ENCODE data around the gene DYNLRB1. TPM values are rescaled to one million over a fixed set of nuclear protein-coding genes. Genes with fewer than 3 reads are reported as not detected.

The DYNLRB1 gene
- polyA plus RNA-seq, 3 donors, result 139 to 166 (median 148) TPM

GRCh38 chr20:34575756-34576155 lies 59.5 kb downstream of the DYNLRB1 start:
- Mint-ChIP-seq H3K4me3 (no peak overlapping the region), H3K27me3 (ENCODE audit: low read depth in 3 of 3) (no peaks in the 10 kb centered on the region), H3K9me3 (no peaks in the 10 kb centered on the region), H3K27ac (no peak overlapping the region), H3K36me3 (peaks cover 27 to 29% of the 10 kb centered on the region in 2 donors), H3K4me1 (peaks cover 26% of the 10 kb centered on the region)
- Histone ChIP-seq H3K4me2 (replicated peaks; ENCODE audit: extremely low read depth, low read length, poor library complexity, severe bottlenecking) (no peak overlapping the region), H2AFZ (ENCODE audit: insufficient read depth, low read depth, low read length, poor library complexity, severe bottlenecking) (no peak overlapping the region), H3K36me3 (replicated peaks in 1 of 2; ENCODE audit: control insufficient read depth in 1 of 2, insufficient read depth in 2 of 2, low read length in 2 of 2) (peaks cover 9 to 24% of the 10 kb centered on the region in 2 donors), H3K4me3 (replicated peaks in 1 of 3; ENCODE audit: low read depth in 2 of 3, low read length in 3 of 3) (no peak overlapping the region), H3K27ac (ENCODE audit: low read depth in 1 of 2, low read length in 2 of 2) (no peak overlapping the region), H3K4me1 (ENCODE audit: control insufficient read depth in 1 of 2, insufficient read depth in 2 of 2, low read length in 2 of 2) (peaks cover 18 to 21% of the 10 kb centered on the region in 2 donors), H3K9ac (ENCODE audit: insufficient read depth, low read length, poor library complexity, severe bottlenecking) (no peak overlapping the region), H3K9me3 (replicated peaks in 1 of 2; ENCODE audit: control insufficient read depth in 1 of 2, insufficient read depth in 1 of 2, low read length in 2 of 2) (no peaks in the 10 kb centered on the region), H4K20me1 (ENCODE audit: insufficient read depth, low read length) (no peaks in the 10 kb centered on the region), H3K79me2 (ENCODE audit: insufficient read depth, low read length) (no peaks in the 10 kb centered on the region), H3K27me3 (ENCODE audit: control insufficient read depth in 2 of 2, insufficient read depth in 2 of 2, low read length in 2 of 2) (no peaks in the 10 kb centered on the region)
- 100% methylated on average over 2 of the region's 4 CpGs for WGBS (ENCODE audit: insufficient coverage)
- TF ChIP-seq CTCF (IDR thresholded peaks at IDR 0.05), result no peak
- intact Hi-C loops (cut with micrococcal nuclease), result no loop called here
- no peak for DNase-seq

DNA sequence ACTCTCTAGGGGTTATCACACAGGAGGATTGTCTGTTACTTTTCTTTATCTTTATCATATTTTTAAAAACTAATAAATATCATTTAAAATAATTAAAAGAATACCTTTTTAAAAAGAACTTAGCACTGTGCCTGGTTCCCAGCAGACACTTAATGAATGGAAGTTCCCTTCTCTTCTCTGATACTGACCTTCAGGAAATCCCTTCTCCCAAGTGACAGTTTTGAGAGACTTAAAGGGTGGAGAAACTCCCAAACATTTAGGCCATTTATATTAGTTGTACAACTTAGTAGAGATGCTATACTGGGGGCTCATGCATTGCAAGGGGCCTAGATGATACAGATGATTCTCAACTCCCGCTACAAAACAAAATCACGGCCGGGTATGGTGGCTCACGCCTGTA lies 60.8 kb downstream of the DYNLRB1 start:
- no peak overlapping the region for H3K4me2 ChIP-seq (replicated peaks; ENCODE audit: extremely low read depth, low read length, poor library complexity, severe bottlenecking)

More for the DNA sequence above, 60.8 kb downstream of the DYNLRB1 start:
- Histone ChIP-seq H3K9ac (ENCODE audit: insufficient read depth, low read length, poor library complexity, severe bottlenecking) (no peak overlapping the region), H3K79me2 (ENCODE audit: insufficient read depth, low read length) (no peaks in the 10 kb centered on the region), H3K36me3 (replicated peaks in 1 of 2; ENCODE audit: control insufficient read depth in 1 of 2, insufficient read depth in 2 of 2, low read length in 2 of 2) (peaks cover 6 to 30% of the 10 kb centered on the region in 2 donors), H2AFZ (ENCODE audit: insufficient read depth, low read depth, low read length, poor library complexity, severe bottlenecking) (no peak overlapping the region), H3K4me3 (replicated peaks in 1 of 3; ENCODE audit: low read depth in 2 of 3, low read length in 3 of 3) (no peak overlapping the region), H3K4me1 (ENCODE audit: control insufficient read depth in 1 of 2, insufficient read depth in 2 of 2, low read length in 2 of 2) (peaks cover 10 to 12% of the 10 kb centered on the region in 2 donors), H4K20me1 (ENCODE audit: insufficient read depth, low read length) (no peaks in the 10 kb centered on the region), H3K27me3 (ENCODE audit: control insufficient read depth in 2 of 2, insufficient read depth in 2 of 2, low read length in 2 of 2) (no peaks in the 10 kb centered on the region), H3K9me3 (replicated peaks in 1 of 2; ENCODE audit: control insufficient read depth in 1 of 2, insufficient read depth in 1 of 2, low read length in 2 of 2) (no peaks in the 10 kb centered on the region), H3K27ac (ENCODE audit: low read depth in 1 of 2, low read length in 2 of 2) (no peak overlapping the region)
- no peaks in the 10 kb centered on the region for H3K9me3 Mint-ChIP-seq
- intact Hi-C loops (cut with micrococcal nuclease), result no loop called here
- no peak for DNase-seq
- 100% methylated on average over 4 of the region's 4 CpGs for WGBS (ENCODE audit: insufficient coverage)
- H3K27ac Mint-ChIP-seq, result no peak overlapping the region
- TF ChIP-seq CTCF (IDR thresholded peaks at IDR 0.05), result no peak
- peaks cover 28 to 30% of the 10 kb centered on the region in 2 donors for H3K36me3 Mint-ChIP-seq
- no peaks in the 10 kb centered on the region for H3K27me3 Mint-ChIP-seq (ENCODE audit: low read depth in 3 of 3)
- peaks cover 17% of the 10 kb centered on the region for H3K4me1 Mint-ChIP-seq
- H3K4me3 Mint-ChIP-seq, result no peak overlapping the region
